ENCODE data around the gene MAPT.

Gene MAPT

GRCh38 chr17:45961206-45961605, 66.9 kb downstream of the MAPT start:
- no peak for DNase-seq (ENCODE audit: extremely low read depth, low read depth)

DNA sequence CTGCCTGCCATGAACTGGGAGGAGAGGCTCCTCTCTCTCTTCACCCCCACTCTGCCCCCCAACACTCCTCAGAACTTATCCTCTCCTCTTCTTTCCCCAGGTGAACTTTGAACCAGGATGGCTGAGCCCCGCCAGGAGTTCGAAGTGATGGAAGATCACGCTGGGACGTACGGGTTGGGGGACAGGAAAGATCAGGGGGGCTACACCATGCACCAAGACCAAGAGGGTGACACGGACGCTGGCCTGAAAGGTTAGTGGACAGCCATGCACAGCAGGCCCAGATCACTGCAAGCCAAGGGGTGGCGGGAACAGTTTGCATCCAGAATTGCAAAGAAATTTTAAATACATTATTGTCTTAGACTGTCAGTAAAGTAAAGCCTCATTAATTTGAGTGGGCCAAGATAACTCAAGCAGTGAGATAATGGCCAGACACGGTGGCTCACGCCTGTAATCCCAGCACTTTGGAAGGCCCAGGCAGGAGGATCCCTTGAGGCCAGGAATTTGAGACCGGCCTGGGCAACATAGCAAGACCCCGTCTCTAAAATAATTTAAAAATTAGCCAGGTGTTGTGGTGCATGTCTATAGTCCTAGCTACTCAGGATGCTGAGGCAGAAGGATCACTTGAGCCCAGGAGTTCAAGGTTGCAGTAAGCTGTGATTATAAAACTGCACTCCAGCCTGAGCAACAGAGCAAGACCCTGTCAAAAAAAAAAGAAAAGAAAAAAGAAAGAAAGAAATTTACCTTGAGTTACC, 68.0 kb downstream of the MAPT start:
- no peak for TF ChIP-seq CTCF (IDR thresholded peaks at IDR 0.05; ENCODE audit: low read depth, low read length)
- no peak for DNase-seq (ENCODE audit: extremely low read depth, low read depth)

More at GRCh38 chr17:45961206-45961605, 66.9 kb downstream of the MAPT start:
- no peak for TF ChIP-seq CTCF (IDR thresholded peaks at IDR 0.05; ENCODE audit: low read depth, low read length)

DNA sequence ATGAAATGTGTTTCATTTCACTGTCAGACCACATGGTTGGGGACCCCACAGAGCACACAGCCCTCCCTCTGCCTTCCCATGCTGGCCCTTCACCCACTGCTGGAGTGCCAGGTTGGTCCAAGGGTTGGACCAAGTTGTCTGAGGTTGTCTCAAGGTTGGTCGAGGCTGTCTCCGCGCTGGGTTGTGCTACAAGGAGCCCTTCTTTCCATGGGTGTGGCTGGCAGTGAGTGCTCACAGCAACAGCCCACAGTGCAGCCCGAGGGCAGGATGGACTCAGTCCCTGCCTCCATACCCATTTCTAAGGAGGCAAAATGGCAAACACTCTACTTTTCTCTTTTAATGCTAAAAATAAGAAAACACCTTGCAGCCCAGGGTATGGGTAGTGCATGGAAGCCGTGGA, 68.9 kb downstream of the MAPT start:
- DNase-seq (ENCODE audit: extremely low read depth, low read depth) = no peak
- TF ChIP-seq CTCF (IDR thresholded peaks at IDR 0.05; ENCODE audit: low read depth, low read length) = no peak

DNA sequence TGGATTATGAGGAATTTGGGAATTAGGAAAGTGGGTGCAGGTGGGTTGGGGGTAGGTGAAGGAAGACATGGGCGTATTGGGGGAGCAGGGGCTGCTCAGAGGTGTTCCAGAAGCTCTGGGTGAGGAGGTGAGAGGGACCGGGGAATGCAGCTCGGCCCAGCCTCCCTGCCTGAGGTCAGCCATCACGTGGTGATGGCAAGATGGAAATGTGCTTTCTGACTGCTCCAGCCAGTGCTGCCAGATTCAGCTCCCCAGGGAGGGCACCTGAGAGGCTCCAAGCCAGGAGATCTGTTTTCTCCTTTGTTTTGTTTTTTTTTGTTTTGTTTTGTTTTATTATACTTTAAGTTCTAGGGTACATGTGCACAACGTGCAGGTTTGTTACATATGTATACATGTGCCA, 69.5 kb downstream of the MAPT start:
- no peak for DNase-seq (ENCODE audit: extremely low read depth, low read depth)
- no peak for TF ChIP-seq CTCF (IDR thresholded peaks at IDR 0.05; ENCODE audit: low read depth, low read length)

DNA sequence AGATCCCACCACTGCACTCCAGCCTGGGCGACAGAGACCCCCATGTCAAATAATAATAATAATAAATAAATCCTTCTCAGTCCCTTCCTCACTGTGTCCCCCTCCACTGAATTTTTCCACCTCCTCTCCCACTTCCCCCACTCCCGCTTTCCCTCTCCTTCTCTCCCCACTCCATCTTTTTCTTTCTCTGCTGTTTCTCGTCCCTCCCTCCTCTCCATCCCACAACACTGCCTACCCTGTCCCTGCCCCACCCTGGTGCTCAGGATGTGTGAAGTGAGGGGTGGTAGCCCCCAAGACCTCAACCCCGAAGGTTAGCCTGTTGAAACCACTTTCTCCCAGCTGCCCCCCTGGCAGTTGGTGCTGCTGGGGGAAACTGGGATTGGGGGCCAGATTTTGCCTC, 70.3 kb downstream of the MAPT start:
- DNase-seq (ENCODE audit: extremely low read depth, low read depth) = no peak
- TF ChIP-seq CTCF (IDR thresholded peaks at IDR 0.05; ENCODE audit: low read depth, low read length) = no peak

- DNase-seq (ENCODE audit: extremely low read depth, low read depth) = no peak
- TF ChIP-seq CTCF (IDR thresholded peaks at IDR 0.05; ENCODE audit: low read depth, low read length) = no peak
These were observed 71.5 kb downstream of the MAPT start for GRCh38 chr17:45965812-45966211.

DNA sequence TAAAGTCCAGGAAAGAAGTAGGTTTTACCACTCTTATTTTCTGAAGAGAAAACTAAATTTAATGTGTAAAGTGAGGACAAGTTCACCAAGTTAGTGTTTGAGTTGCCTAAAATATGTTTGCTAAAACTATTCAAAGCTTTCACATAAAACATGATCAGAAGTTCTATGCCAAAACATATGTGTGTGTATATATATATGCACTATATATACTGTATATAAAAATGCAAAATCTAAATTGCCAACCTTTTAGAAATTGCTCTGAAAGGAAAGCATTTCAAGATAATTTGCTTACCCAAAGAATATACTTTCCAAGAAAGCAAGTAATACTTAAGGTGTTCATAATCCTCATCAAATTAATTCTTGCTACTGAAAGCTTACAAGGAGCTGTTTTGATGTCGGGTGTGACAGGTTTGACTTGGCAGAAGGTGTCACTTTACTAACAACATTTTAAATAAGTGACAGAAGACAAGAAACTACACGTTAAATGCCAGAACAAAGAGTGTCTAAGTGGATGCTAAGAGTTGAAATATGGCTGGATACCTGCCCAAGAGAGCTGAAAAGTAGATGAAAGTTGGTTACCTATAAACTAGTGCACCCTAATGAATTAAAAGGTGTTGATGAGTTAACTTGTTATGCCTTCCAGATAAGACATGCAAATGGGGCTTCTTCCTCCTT, 72.4 kb downstream of the MAPT start:
- TF ChIP-seq CTCF (IDR thresholded peaks at IDR 0.05; ENCODE audit: low read depth, low read length) = no peak
- DNase-seq (ENCODE audit: extremely low read depth, low read depth) = no peak
